SK-N-SH (cell line): ENCODE results near the gene AR. TPM values are rescaled to one million over a fixed set of nuclear protein-coding genes. Genes with fewer than 3 reads are reported as not detected.

Source experiments
- CTCF ChIA-PET: fragments of 300-600, 350-600 bp; formaldehyde crosslinking; extraction: SDS; loops from one replicate; lab custom pipeline; 2021; lab: Yijun Ruan, JAX
- POLR2A ChIA-PET: fragments of 350-600 bp; sonication (Branson Sonifier 250); formaldehyde crosslinking; extraction: SDS; loops from one replicate; lab custom pipeline; 2020; ENCODE audit warnings: antibody characterized with exemption, inconsistent platforms; lab: Yijun Ruan, JAX
- DNase-seq: peaks from one replicate; pipeline ENCODE4 v3.0.0; 2012
- H2AFZ ChIP-seq: fragments of 200-600 bp; sonication (generic); 2 replicates; pipeline ENCODE4 v1.8.1; 2016; ENCODE audit warnings: antibody characterized with exemption, mild to moderate bottlenecking, low read depth
- H3F3A ChIP-seq: fragments of 200-600 bp; sonication (generic); replicated peaks from 2 replicates; pipeline ENCODE3; 2016; ENCODE audit warnings: antibody characterized with exemption, mild to moderate bottlenecking; ENCODE audit not compliant: insufficient read depth
- H3K27ac ChIP-seq, 2 experiments: fragments of 200-500 bp in 1 of 2; fragments of 200-600 bp in 1 of 2; sonication (Bioruptor generic) in 1 of 2; sonication (generic), shearing (Covaris generic) in 1 of 2; 2 replicates each; pipeline versions ENCODE4 v1.5.1 to v1.6.1; 2014 to 2016; ENCODE audit warnings: low read depth in 2 of 2, inconsistent platforms in 1 of 2, low read length in 1 of 2, mild to moderate bottlenecking in 1 of 2, mixed read lengths in 1 of 2
- H3K27me3 ChIP-seq: fragments of 200-600 bp; sonication (generic), shearing (Covaris generic); 2 replicates; pipeline ENCODE4 v1.6.1; 2016; ENCODE audit warnings: mixed run types; ENCODE audit not compliant: insufficient read depth
- H3K36me3 ChIP-seq, 2 experiments: fragments of 200-500 bp in 1 of 2; fragments of 200-600 bp in 1 of 2; sonication (Bioruptor generic) in 1 of 2; sonication (generic) in 1 of 2; replicated peaks in 1 of 2; 2 replicates each; pipeline versions ENCODE3 to v1.5.1; 2014 to 2016; ENCODE audit warnings: low read length in 1 of 2, mild to moderate bottlenecking in 1 of 2; ENCODE audit not compliant: insufficient read depth in 2 of 2, control insufficient read depth in 1 of 2
- H3K4me1 ChIP-seq, 2 experiments: fragments of 200-500 bp in 1 of 2; fragments of 200-600 bp in 1 of 2; sonication (Bioruptor generic) in 1 of 2; sonication (generic), shearing (Covaris generic) in 1 of 2; 2 replicates each; pipeline versions ENCODE4 v1.5.1 to v1.6.1; 2014 to 2016; ENCODE audit warnings: low read depth in 1 of 2, low read length in 1 of 2, mixed run types in 1 of 2; ENCODE audit not compliant: insufficient read depth in 2 of 2, control insufficient read depth in 1 of 2
- H3K4me2 ChIP-seq: fragments of 200-600 bp; sonication (generic), shearing (Covaris generic); 2 replicates; pipeline ENCODE4 v1.6.1; 2017; ENCODE audit warnings: mixed run types
- H3K4me3 ChIP-seq, 2 experiments: fragments of 200-500 bp in 1 of 2; fragments of 200-600 bp in 1 of 2; sonication (Bioruptor generic) in 1 of 2; sonication (generic), shearing (Covaris generic) in 1 of 2; 2 replicates each; pipeline versions ENCODE4 v1.5.1 to v1.8.1; 2014 to 2016; ENCODE audit warnings: low read depth in 2 of 2, inconsistent platforms in 1 of 2, low read length in 1 of 2, mild to moderate bottlenecking in 1 of 2, mixed read lengths in 1 of 2, moderate library complexity in 1 of 2
- H3K79me2 ChIP-seq: fragments of 200-600 bp; sonication (generic); 2 replicates; pipeline ENCODE4 v1.8.1; 2017; ENCODE audit warnings: mild to moderate bottlenecking; ENCODE audit not compliant: insufficient read depth
- H3K9ac ChIP-seq: fragments of 200-600 bp; sonication (generic); 2 replicates; pipeline ENCODE4 v1.6.1; 2017; ENCODE audit warnings: mixed run types
- H3K9me2 ChIP-seq: fragments of 200-600 bp; sonication (generic); 2 replicates; pipeline ENCODE4 v1.6.1; 2017; ENCODE audit warnings: mixed run types
- H3K9me3 ChIP-seq: fragments of 200-600 bp; sonication (generic); 2 replicates; pipeline ENCODE4 v1.6.1; 2017; ENCODE audit warnings: mixed run types, mild to moderate bottlenecking, moderate library complexity
- H4K20me1 ChIP-seq: fragments of 200-600 bp; sonication (generic); 2 replicates; pipeline ENCODE4 v1.6.1; 2017; ENCODE audit warnings: mild to moderate bottlenecking, mixed run types; ENCODE audit not compliant: insufficient read depth
- CHD2 ChIP-seq: fragments of 150-350 bp; IDR thresholded peaks from 2 replicates; pipeline ENCODE4 v1.6.1; 2018; ENCODE audit warnings: low read length; ENCODE audit not compliant: partially characterized antibody
- ELF1 ChIP-seq: IDR thresholded peaks from 2 replicates; pipeline ENCODE4 v1.4.0; 2012
- EP300 ChIP-seq, 2 experiments: IDR thresholded peaks; 2 replicates each; pipeline versions ENCODE4 v1.4.0 to v1.6.1; 2012; ENCODE audit warnings: borderline replicate concordance in 1 of 2, low read depth in 1 of 2, low read length in 1 of 2
- FOXJ3 ChIP-seq: sonication (generic); formaldehyde crosslinking; IDR thresholded peaks from 2 replicates; pipeline ENCODE4 v1.5.1; 2020; ENCODE audit warnings: mild to moderate bottlenecking, missing genetic modification reagents
- GABPA ChIP-seq: IDR thresholded peaks from 2 replicates; pipeline ENCODE4 v1.4.0; 2012; ENCODE audit warnings: low read depth, mild to moderate bottlenecking
- JUND ChIP-seq: IDR thresholded peaks from 2 replicates; pipeline ENCODE4 v1.4.0; 2012
- RCOR1 ChIP-seq: fragments of 150-350 bp; IDR thresholded peaks from 2 replicates; pipeline ENCODE4 v1.6.1; 2017; ENCODE audit warnings: antibody characterized with exemption, low read length
- RXRA ChIP-seq: IDR thresholded peaks from 2 replicates; pipeline ENCODE4 v1.4.0; 2012; ENCODE audit warnings: low read depth, mild to moderate bottlenecking, borderline replicate concordance
- SMC3 ChIP-seq: IDR thresholded peaks from 2 replicates; pipeline ENCODE4 v1.6.1; 2012; ENCODE audit warnings: low read depth, low read length, improper control_type of control experiment
- TAF1 ChIP-seq: IDR thresholded peaks from 2 replicates; pipeline ENCODE4 v1.6.1; 2012; ENCODE audit warnings: low read depth, mild to moderate bottlenecking, low read length, moderate library complexity, borderline replicate concordance
- TCF12 ChIP-seq: IDR thresholded peaks from 2 replicates; pipeline ENCODE4 v1.4.0; 2012
- TEAD4 ChIP-seq: IDR thresholded peaks from 2 replicates; pipeline ENCODE4 v1.4.0; 2012; ENCODE audit warnings: mild to moderate bottlenecking, borderline replicate concordance; ENCODE audit not compliant: insufficient read depth
- WGBS: methylation state at CpG from one replicate; pipeline ENCODE4 v1.1.6; 2017; ENCODE audit warnings: low lambda C conversion rate; 5-methylcytosine and 5-hydroxymethylcytosine counted together
- polyA plus RNA-seq, 3 experiments: library from polyadenylated mRNA; depleted of rRNA; stranded (reverse); fragments of >200 nt; gene quantifications; 2 replicates each; pipeline ENCODE4 v1.2.3, GENCODE V29; 2012
- TF ChIP-seq, protein P1 (sequence below): IDR thresholded peaks from 2 replicates; pipeline ENCODE4 v1.4.0; 2012; ENCODE audit warnings: low read depth, borderline replicate concordance
- TF ChIP-seq, protein P2 (sequence below): fragments of 150-350 bp; IDR thresholded peaks from 2 replicates; pipeline ENCODE4 v1.6.1; 2017; ENCODE audit warnings: antibody characterized with exemption, low read length, low read depth, borderline replicate concordance
- TF ChIP-seq, protein P3 (sequence below): IDR thresholded peaks from 2 replicates; pipeline ENCODE4 v1.4.0; 2012; ENCODE audit warnings: low read depth

Gene AR
- polyA plus RNA-seq, 1 of the 3 experiments (the other 2 are of a cell fraction), result not detected

- no peak for TF ChIP-seq ELF1
- TF ChIP-seq, protein P1, sequence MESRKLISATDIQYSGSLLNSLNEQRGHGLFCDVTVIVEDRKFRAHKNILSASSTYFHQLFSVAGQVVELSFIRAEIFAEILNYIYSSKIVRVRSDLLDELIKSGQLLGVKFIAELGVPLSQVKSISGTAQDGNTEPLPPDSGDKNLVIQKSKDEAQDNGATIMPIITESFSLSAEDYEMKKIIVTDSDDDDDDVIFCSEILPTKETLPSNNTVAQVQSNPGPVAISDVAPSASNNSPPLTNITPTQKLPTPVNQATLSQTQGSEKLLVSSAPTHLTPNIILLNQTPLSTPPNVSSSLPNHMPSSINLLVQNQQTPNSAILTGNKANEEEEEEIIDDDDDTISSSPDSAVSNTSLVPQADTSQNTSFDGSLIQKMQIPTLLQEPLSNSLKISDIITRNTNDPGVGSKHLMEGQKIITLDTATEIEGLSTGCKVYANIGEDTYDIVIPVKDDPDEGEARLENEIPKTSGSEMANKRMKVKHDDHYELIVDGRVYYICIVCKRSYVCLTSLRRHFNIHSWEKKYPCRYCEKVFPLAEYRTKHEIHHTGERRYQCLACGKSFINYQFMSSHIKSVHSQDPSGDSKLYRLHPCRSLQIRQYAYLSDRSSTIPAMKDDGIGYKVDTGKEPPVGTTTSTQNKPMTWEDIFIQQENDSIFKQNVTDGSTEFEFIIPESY, result no peak
- TF ChIP-seq RXRA, result no peak
- TF ChIP-seq TAF1, result no peak
- TF ChIP-seq SMC3, result no peak
Measured at GRCh38 chrX:67544281-67545035, 637 bp downstream of the AR start (continued).

GRCh38 chrX:67545036-67545821, 1.4 kb downstream of the AR start:
- Histone ChIP-seq H4K20me1 (no peaks in the 10 kb centered on the region), H3K4me1 (no peaks in the 10 kb centered on the region), H3F3A (no peaks in the 10 kb centered on the region), H3K9ac (no peak overlapping the region), H3K4me3 (no peak overlapping the region), H3K79me2 (no peaks in the 10 kb centered on the region), H3K4me2 (peak overlapping the region; percentile 57), H3K9me3 (no peaks in the 10 kb centered on the region), H2AFZ (no peak overlapping the region), H3K9me2 (no peaks in the 10 kb centered on the region), H3K27me3 (peaks cover 38% of the 10 kb centered on the region), H3K36me3 (no peaks in the 10 kb centered on the region), H3K27ac (no peak overlapping the region)
- WGBS, result 0% methylated on average over 12 of the region's 35 CpGs
- peak; percentile 15 for DNase-seq
- POLR2A ChIA-PET, result no interaction called here
- no peak for TF ChIP-seq RXRA
- no peak for TF ChIP-seq GABPA
- no peak for TF ChIP-seq EP300 (IDR thresholded peaks at IDR 0.05; ENCODE audit: borderline replicate concordance in 1 of 2, low read depth in 1 of 2, low read length in 1 of 2)
- TF ChIP-seq FOXJ3 (CRISPR knock-in tag), result no peak
- no peak for TF ChIP-seq CHD2
- TF ChIP-seq TCF12, result no peak
- TF ChIP-seq, protein P2, sequence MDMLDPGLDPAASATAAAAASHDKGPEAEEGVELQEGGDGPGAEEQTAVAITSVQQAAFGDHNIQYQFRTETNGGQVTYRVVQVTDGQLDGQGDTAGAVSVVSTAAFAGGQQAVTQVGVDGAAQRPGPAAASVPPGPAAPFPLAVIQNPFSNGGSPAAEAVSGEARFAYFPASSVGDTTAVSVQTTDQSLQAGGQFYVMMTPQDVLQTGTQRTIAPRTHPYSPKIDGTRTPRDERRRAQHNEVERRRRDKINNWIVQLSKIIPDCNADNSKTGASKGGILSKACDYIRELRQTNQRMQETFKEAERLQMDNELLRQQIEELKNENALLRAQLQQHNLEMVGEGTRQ, result no peak
- TF ChIP-seq TEAD4, result no peak
- TF ChIP-seq, protein P3, sequence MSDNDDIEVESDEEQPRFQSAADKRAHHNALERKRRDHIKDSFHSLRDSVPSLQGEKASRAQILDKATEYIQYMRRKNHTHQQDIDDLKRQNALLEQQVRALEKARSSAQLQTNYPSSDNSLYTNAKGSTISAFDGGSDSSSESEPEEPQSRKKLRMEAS, result no peak
- TF ChIP-seq JUND, result no peak
- TF ChIP-seq RCOR1, result no peak
- no peak for TF ChIP-seq ELF1
- TF ChIP-seq SMC3, result no peak
- CTCF ChIA-PET, result interaction anchor here (2.9 kb wide), 1 partner anchor 10 kb away, joined by 14 read pairs; no protein-coding TSS in a partner anchor
